GM12872 (cell line): ENCODE measurements around the gene CDC42BPA.

ENCODE experiments used
- CTCF ChIP-seq: IDR thresholded peaks from 3 replicates; pipeline ENCODE4 v1.5.1; 2011; ENCODE audit warnings: low read depth, mild to moderate bottlenecking, low read length, moderate library complexity; ENCODE audit not compliant: insufficient read depth

Gene CDC42BPA

GRCh38 chr1:226990133-226990716, 328.1 kb downstream of the CDC42BPA start:
- no peak for TF ChIP-seq CTCF

DNA sequence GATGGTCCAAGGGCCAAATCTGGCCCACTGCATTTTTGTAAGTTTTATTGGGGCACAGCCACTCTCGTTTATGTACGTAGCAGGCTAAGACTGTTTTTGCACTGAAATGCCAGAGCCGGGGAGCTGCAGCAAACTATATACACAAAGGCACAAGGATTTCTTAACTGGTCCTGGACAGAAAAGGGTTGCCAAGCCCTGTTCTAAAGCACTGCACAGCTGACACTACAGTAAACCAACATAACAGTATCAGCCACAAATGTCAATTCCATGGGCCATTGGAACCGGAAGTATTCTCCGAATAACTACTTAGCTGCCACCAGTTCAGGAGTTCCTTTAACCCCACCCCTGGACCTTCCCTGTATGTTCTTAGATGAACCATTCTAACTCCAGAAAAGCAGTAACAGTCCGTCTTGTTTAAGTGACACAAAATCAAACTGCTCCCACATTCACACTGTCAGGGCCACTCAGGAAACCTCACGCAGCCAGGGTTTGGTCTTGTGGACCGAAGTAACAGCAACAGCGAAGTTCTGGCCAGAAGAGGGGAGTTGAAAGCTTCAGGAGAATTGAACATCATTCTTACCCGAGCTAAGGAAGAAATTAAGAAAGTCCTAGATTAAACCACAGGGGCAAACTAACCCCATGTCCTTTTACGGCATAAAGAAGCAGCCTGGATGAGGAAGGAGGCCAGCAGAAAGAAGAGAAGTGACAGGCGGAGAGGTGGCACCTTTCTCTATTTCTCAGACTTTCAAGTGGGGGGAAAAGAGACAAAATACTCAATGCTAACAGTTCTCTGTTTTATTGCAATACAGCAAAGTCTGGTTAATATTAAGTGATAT, 329.0 kb downstream of the CDC42BPA start:
- TF ChIP-seq CTCF: no peak

DNA sequence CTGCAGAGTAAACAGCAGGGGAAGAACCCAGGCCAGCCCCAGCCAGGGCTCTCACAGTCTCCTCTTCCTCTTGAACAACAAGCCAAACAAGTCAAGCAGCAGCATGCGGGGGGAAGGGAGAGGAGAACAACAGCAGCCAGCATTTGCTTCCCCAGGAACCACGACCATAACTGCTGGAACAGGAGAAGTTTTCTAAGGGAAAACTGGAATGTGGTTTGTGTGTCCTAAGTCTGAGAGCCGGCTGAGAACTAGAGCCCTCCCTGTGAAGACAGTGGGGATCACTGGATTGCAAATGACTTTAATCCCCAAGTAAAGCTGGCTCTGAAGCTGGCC, 330.0 kb downstream of the CDC42BPA start:
- no peak for TF ChIP-seq CTCF

GRCh38 chr1:226987623-226988333, 330.5 kb downstream of the CDC42BPA start:
- TF ChIP-seq CTCF: no peak

DNA sequence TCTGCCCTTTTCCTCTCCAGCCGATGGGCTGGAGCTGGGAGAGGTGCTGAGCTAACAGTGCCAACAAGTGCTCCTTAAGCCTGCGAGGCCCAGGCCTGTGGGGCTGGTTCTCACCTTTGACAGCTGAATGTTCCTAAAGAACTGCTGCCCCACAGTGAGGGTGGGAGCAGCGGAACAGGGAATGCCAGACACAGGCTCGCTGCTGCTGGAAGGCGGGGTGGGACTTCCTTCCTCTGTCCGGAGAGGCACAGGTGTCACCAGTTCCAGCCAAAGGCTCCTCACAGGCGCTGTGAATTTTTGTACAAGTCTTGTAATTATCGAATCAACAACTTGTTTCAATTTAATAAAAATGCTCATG, 331.1 kb downstream of the CDC42BPA start:
- TF ChIP-seq CTCF: no peak

- TF ChIP-seq CTCF: no peak
Observed at GRCh38 chr1:226986496-226987178, 331.7 kb downstream of the CDC42BPA start.

DNA sequence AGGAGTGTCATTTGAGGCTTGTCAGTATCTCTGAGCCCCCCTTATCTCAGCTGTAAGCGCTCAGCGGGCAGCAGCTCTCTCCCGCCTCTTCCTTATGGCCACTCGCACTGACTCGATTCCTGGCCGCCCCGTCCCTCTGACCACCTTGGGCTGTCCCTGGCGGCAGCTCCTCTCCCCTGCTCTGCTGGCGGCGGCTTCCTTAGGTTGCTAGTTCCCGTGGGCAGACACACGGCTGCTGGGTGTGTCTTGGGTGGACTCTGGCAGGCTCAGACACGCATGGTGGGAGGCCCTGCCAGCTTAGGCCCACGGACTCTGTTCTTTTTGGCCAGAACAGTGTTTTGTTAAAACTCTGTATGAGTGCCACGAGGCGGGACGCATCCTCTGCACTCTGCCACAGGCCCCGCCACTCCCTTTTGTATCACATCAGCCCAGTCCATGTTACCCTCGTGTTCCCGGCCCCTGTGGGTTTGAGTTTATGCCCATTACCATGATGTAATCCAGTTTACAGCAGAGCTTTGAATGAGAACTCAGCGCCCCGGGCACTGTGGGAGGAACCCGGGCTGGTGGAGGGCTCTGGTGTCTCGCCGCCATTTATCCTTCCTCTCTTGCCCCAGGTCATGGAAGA, 332.3 kb downstream of the CDC42BPA start:
- no peak for TF ChIP-seq CTCF
